NCI-H1417 treated with DMSO at 0.1 percent for 48 hours (cell line): ENCODE measurements around the gene ARHGAP26.

Source experiments
- DNase-seq: peaks from one replicate; lab custom pipeline; 2025; lab: John Stamatoyannopoulos, UW

The ARHGAP26 gene

GRCh38 chr5:143061161-143061945 is 291.2 kb downstream of the ARHGAP26 start:
- DNase-seq: no peak

- no peak for DNase-seq
Measured at GRCh38 chr5:143062379-143062778, 292.2 kb downstream of the ARHGAP26 start.

- DNase-seq: no peak
Measured at GRCh38 chr5:143063175-143063970, 293.2 kb downstream of the ARHGAP26 start.

- no peak for DNase-seq
Measured at GRCh38 chr5:143064218-143064641, 294.1 kb downstream of the ARHGAP26 start.

GRCh38 chr5:143064676-143065075 is 294.5 kb downstream of the ARHGAP26 start:
- no peak for DNase-seq

- no peak for DNase-seq
Measured at GRCh38 chr5:143065185-143065965, 295.2 kb downstream of the ARHGAP26 start.

GRCh38 chr5:143065996-143066522 is 295.9 kb downstream of the ARHGAP26 start:
- no peak for DNase-seq

- no peak for DNase-seq
Measured at GRCh38 chr5:143066556-143067281, 296.5 kb downstream of the ARHGAP26 start.

- DNase-seq: no peak
Measured at GRCh38 chr5:143068712-143069111, 298.5 kb downstream of the ARHGAP26 start.

GRCh38 chr5:143071927-143072326 is 301.8 kb downstream of the ARHGAP26 start:
- no peak for DNase-seq

GRCh38 chr5:143072734-143073133 is 302.6 kb downstream of the ARHGAP26 start:
- DNase-seq: no peak

GRCh38 chr5:143073766-143074165 is 303.6 kb downstream of the ARHGAP26 start:
- no peak for DNase-seq

- no peak for DNase-seq
Measured at GRCh38 chr5:143074414-143074996, 304.3 kb downstream of the ARHGAP26 start.

GRCh38 chr5:143076377-143076776 is 306.2 kb downstream of the ARHGAP26 start:
- DNase-seq: no peak

GRCh38 chr5:143077453-143078103 is 307.4 kb downstream of the ARHGAP26 start:
- DNase-seq: no peak

GRCh38 chr5:143078313-143078712 is 308.1 kb downstream of the ARHGAP26 start:
- no peak for DNase-seq

- DNase-seq: no peak
Measured at GRCh38 chr5:143078971-143079370, 308.8 kb downstream of the ARHGAP26 start.

- no peak for DNase-seq
Measured at GRCh38 chr5:143080407-143080806, 310.2 kb downstream of the ARHGAP26 start.

- DNase-seq: no peak
Measured at GRCh38 chr5:143080982-143081381, 310.8 kb downstream of the ARHGAP26 start.

GRCh38 chr5:143083006-143083405 is 312.8 kb downstream of the ARHGAP26 start:
- DNase-seq: no peak

GRCh38 chr5:143084407-143084806 is 314.2 kb downstream of the ARHGAP26 start:
- no peak for DNase-seq
